Measurements from ENCODE around the gene GALNTL6.
A peak's percentile ranks its signal among the peaks of the same experiment; 100 is the strongest.
"Not testable (repeated sequence)": the region's sequence is repeated elsewhere in the genome, so short reads cannot be mapped to it uniquely, and the experiment has no call there.

The GALNTL6 gene

DNA sequence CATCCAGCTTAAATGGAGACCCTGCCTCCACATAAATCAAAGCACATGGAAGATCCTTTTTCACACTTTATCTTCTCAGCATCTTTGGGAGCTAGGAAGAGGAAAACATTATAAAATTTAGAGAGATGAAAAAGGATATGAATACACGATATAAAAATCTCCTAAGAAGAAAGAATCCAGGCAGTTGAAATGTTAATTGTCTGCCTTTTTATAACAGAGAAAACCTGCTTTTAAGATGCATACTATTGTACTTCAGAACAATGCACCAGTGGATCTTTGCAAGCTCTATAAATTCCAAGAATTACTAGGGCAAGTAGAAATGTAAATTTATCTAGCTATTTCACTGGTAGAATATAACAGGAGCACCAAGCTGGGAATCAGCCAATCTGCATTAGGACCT lies 1055.1 kb downstream of the GALNTL6 start:
- no peak for DNase-seq (ENCODE audit: low read depth)

DNA sequence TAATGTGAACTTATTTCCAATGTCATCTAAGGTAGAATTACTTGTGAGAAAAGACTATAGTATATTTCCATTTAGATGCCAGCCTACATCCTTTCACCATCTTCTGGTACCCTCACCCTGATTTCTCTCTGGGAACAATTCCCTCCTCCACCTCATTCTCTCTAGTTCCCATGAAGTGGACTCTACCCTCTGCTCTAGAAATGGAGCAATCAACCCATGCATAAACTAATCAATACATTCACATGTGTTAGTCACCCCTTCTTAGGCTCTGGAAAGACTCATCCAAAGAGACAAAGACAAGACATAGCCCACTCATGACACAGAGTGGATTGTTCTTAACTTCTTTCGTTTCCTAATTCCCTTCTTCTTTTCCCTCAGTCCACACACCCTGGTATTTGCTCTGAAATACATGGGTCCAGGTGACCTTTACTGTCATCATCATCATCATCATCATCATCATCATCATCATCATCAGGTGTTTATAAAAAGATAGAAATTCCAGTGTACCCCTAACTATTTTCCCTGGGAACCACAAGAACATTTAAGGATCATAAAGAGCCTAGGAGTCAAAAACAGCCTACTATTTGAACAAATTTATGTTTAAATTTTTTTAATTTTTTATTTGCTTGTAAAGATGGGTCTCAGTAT lies 1056.5 kb downstream of the GALNTL6 start:
- DNase-seq (ENCODE audit: low read depth): no peak

DNA sequence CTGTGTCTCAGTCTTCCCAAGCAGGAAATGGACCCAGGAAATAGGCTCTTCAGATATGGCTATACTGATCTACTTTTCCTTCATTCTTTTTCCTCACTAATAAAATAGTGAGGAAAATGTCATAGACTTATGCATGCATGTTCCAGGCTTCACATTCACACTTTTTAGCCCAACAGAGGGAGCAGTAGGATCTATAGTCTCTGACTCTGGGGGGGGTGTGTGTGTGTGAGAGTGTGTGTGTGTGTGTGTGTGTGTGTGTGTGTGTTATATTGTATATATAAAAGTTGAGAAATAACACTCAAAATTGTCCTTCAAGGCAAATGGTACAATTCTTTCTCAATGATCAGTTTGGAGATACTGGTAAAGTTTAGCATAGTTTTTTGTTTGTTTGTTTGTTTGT lies 1058.2 kb downstream of the GALNTL6 start:
- DNase-seq (ENCODE audit: low read depth): no peak

DNA sequence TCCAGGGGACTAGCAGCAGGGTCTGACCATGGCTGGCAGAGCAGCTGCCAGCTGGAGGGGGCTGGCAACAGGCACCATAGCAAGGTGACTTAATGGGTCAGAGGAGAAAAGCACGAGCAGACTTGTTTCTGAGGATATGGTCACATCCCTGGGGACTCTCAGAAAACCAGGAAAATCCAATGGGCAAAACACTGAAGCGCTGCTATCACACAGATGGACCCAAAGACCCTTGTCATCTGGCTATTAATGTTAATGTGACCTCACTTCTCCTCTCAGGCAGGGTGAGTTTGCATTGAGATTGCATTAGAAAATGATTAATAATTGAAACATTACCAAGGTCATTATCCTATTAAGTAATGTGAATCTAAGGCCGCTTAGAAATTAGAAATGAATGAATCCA lies 1061.7 kb downstream of the GALNTL6 start:
- no peak for DNase-seq (ENCODE audit: low read depth)

DNA sequence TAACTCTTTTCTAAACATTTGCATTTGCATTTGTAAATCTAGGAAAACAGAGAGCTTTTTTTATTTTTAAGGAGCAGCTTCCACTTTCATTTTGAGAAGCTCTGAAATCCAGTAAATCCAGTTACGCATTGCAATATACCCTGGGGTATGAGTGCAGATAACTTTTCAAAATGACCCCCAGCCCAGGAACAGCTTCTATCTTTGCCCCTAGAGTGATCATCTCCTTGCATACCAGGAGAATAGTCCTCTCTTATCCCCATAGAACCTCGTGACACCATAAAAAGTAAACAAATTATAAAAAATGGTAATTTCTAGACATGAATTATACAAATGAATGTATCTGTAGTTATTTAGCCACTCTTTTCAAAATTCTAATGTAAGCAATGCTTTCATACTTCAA lies 1063.2 kb downstream of the GALNTL6 start:
- no peak for DNase-seq (ENCODE audit: low read depth)

DNA sequence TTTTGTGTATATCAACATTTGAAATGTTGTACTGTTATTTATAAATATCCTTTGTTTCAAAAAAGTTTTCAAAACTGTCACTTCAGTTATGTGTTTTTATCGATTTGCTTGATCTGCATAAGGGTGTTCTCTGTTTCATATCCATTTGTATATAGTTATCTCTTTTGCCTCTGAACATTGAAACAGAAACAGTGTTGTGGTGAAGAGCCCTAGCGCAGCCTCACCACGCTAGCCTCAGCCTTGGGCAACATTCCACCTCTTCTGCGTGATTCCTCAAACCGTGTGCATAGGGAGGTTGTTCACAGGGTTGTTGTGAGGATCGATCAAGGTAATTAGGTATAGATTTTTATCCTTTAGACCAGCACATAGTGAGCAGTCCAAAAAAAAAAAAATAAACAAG lies 1068.4 kb downstream of the GALNTL6 start:
- DNase-seq (ENCODE audit: low read depth): no peak

DNA sequence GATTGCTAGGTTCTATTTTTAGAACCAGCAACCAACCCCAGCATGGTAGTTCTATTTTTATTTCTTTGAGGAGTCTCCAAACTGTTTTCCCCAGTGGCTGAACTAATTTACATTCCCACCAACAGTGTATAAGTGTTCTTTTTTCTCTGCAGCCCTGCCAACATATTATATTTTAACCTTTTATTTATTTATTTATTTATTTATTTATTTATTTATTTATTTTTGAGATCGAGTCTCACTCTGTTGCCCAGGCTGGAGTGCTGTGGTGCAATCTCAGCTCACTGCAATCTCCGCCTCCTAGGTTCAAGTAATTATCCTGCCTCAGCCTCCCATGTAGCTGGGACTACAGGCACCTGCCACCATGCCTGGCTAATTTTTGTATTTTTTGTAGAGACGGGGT lies 1074.2 kb downstream of the GALNTL6 start:
- DNase-seq (ENCODE audit: low read depth): not testable (repeated sequence)

DNA sequence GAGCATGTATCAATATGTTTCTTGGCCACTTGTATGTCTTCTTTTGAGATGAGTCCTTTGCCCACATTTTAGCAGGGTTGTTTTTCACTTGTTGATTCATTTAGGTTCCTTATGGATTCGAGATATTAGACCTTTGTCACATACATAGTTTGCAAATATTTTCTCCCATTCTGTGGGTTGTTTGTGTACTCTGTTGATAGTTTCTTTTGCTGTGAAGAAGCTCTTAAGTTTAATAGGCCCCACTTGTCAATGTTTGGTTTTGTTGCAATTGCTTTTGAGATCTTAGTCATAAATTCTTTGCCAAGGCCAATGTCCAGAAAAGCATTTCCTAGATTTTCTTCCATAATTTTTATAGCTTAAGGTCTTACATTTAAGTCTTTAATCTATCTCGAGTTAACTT lies 1074.8 kb downstream of the GALNTL6 start:
- DNase-seq (ENCODE audit: low read depth): no peak

DNA sequence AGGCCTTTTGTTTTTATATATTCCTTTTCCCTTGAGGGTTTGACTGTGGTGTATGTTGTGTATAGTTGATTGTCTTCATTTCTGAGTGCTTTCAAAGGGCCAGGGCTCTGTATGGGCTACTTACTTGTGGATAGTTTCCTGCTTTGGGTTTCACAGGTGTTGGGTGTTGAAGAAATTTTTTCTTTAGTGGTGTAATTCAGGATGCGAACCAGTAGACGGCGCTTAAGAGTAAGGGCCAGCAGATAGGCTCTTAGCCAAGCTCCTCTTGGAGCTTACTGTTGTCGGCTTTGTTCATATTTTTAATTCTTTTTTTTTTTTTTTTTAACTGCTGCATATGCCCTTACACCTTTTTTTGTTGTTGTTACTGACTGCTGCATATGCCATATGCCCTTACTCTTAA lies 1079.1 kb downstream of the GALNTL6 start:
- DNase-seq (ENCODE audit: low read depth): peak; percentile 14

DNA sequence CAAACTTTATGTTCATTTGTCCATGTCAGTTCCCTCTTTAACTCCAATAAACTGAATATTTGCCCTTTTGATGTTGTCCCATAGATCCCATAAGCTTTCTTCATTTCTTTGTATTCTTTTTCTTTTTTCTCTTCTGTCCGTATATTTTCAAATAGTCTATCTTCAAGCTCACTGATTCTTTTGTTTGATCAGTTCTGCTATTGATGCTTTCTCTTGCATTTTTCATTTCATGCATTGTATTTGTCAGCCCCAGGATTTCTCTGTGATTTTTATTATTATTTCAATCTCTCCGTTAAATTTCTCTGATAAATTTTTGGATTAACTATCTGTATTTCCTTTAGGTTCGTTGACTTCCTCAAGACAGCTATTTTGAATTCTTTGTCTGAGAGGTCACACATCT lies 1082.5 kb downstream of the GALNTL6 start:
- no peak for DNase-seq (ENCODE audit: low read depth)

DNA sequence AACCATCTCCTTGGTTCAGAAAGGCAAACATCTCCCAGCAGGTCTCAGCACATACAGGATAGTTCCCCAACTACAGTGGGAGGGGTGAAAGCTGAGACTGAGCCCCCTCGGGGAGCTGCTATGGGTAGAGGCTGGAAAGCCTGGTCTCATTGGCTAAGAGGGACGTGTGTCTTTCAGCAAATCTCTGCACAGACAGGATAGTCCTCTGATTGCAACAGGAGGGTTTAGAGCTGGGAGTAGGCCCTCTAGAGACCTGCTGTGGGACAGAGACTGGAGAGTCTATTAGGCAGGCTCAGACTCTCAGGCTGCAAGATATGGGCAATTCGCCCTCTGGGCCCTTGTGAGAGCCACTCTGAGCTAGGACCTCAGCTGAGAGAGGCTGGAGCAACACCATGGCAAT lies 1083.8 kb downstream of the GALNTL6 start:
- no peak for DNase-seq (ENCODE audit: low read depth)

DNA sequence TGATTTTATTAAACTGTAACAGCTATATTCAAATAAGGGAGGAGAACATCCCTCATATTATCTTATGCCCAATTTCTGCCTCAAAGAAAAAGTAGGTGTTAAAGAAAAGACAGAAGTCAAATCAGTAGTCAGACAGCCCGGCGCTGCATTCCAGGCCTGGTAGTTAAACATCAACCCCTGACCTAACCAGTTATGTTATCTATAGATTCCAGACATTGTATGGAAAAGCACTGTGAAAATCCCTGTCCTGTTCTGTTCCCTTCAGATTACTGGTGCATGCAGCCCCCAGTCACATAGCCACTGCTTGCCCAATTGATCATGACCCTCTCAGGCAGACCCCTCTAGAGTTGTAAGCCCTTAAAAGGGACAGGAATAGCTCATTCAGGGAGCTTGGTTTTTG lies 1085.5 kb downstream of the GALNTL6 start:
- DNase-seq (ENCODE audit: low read depth): no peak

DNA sequence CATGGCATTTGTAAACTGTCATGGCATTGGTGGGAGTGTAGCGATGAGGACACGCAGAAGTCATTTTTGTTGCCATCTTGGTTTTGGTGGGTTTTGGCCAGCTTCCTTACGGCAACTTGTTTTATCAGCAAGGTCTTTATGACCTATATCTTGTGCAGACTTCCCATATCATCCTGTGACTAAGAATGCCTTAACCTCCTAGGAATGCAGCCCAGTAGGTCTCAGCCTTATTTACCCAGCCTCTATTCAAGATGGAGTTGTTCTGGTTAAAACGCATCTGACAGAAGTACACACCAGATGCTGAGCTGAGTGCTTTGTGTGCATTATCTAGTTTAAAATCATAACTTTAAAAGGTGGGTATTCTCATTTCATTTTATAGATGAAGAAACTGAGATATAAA lies 1086.7 kb downstream of the GALNTL6 start:
- no peak for DNase-seq (ENCODE audit: low read depth)

DNA sequence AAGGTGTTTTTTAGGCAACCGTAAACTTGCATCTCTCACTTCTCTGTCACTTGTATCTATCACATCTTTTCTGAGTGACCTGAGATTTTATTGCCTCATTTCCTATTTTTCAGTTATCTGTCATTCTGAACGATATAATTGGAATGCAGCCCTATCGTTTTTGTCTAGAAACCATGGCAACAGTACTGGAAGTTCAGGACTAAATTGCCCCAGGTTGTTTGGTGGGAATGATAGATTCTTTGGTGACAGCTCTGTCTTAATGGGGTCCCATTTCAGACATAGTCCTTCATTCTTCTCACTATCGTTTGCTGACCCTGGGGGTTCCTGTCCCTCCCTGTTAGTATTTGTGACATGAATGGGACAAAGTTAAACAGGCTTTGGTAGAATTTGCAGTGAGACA lies 1087.7 kb downstream of the GALNTL6 start:
- DNase-seq (ENCODE audit: low read depth): peak; percentile 1

DNA sequence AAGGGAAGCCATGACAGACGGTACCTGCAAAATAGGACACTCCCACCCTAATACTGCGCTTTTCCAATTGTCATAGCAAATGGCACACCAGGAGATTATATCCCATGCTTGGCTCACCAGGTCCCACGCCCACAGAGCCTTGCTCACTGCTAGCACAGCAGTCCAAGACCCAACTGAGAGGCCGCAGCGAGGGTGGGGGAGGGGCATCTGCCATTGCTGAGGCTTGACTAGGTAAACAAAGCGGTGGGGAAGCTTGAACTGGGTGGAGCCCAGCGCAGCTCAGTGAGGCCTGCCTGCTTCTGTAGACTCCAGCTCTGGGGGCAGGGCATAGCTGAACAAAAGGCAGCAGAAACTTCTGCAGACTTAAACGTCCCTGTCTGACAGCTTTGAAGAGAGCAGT lies 1099.3 kb downstream of the GALNTL6 start:
- DNase-seq (ENCODE audit: low read depth): not testable (repeated sequence)

DNA sequence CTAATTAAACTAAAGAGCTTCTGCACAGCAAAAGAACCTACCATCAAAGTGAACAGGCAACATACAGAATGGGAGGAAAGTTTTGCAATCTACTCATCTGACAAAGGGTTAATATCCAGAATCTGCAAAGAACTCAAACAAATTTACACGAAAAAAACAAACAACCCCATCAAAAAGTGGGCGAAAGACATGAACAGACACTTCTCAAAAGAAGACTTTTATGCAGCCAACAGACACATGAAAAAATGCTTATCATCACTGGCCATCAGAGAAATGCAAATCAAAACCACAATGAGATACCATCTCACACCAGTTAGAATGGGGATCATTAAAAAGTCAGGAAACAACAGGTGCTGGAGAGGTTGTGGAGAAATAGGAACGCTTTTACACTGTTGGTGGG lies 1104.2 kb downstream of the GALNTL6 start:
- not testable (repeated sequence) for DNase-seq (ENCODE audit: low read depth)

DNA sequence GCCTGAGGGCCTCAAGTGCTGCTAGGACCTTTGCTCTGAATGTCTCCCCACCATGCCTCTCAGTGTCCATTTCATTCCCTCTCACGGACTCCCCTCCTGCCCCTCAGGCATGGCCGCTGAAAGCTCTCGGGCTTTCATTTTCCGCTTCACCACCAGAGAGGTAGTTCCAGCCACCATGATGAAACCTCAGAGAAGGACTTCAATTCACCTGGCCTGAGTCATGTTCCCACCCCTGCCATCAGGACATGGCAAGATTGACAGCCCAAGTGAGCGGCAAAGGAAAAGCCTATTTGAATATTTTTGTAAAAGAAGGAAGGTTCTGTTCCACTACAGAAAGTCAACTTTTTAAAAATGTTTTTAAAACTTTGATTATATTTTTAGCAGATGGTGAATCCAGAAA lies 1106.1 kb downstream of the GALNTL6 start:
- DNase-seq (ENCODE audit: low read depth): no peak

DNA sequence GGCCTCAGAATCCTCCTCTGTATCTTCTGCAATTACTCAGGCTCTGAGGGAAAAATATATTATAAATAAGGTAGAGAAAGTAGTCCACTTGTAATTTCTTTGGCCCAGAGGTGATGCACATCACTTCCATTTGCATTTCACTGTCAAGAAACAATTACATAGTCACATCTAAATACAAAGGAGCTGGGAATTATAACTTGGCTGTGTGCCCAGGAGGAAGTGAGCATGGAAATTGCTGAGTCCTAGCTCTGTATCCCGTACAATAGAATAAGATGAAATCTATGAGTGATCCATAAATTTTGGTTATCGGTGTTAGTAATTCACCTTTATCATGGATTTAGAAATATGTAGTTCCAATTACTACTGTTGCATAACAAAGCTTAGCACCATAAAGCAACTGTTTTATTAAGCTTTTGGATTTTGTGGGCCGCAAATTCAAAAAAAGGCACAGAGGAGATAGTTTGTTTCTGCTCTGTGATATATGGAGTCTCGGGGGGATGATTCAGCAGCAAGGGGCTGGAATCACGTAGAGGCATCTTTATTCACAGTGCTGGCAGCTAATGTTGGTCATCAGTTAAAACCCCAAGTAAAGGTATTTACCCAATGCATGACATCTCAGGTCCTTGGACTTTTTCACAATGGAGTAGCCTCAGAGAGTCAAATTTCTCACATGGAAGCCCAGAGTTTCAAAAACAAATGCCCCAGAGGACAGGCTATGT lies 1114.1 kb downstream of the GALNTL6 start:
- no peak for DNase-seq (ENCODE audit: low read depth)

DNA sequence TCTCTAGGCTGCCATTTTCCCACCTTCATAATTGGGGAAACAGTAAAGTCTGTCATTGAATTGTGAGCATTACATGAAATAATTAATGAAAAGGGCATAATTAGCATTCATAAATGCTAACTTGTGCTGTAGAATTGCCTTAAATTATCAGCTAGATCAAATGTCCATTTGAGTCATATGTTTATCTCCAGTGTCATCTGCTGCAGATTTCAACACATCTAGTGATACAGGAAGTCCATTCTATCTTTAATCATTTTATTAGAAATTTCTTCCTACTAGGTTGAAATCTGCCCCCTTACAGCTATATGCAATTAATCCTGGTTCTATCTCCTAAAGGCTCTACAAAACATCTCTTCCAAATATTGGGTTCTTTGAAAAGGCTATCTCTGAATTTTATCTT lies 1115.1 kb downstream of the GALNTL6 start:
- no peak for DNase-seq (ENCODE audit: low read depth)

DNA sequence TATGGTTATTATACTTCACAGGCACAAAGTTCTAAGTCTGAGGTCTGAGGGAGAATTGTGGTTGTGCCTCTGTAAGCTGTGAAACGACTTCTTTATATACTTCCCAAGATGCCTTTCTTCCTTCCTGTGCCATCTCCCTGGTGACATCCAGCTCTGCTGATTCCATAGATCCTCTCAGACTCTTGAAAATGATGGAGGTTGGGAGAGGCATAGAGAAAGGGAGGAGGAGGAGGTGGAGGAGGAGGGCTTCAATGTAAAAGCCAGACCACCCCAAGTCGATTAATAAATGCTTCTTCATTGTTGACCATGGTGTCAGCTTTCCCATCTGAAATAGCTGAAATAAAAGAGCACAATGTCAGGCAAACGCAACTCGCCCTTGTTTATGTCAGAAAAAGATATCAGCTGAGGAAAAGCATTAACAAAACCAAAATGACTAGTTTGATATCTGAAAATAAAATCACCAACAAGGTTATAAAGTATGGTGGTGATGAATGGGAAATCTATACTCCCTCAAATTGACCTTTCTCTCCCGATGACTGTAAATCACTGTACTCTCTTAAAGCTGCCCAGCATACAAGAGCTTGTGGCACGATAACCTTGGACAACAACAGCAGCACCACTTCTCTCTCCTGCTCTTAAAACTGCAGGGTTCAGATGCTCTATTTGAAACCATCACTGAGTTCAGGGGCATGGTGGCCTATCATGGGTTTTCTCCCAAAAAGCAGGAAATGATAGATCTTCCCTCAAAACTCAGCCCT lies 1125.0 kb downstream of the GALNTL6 start:
- no peak for DNase-seq (ENCODE audit: low read depth)

DNA sequence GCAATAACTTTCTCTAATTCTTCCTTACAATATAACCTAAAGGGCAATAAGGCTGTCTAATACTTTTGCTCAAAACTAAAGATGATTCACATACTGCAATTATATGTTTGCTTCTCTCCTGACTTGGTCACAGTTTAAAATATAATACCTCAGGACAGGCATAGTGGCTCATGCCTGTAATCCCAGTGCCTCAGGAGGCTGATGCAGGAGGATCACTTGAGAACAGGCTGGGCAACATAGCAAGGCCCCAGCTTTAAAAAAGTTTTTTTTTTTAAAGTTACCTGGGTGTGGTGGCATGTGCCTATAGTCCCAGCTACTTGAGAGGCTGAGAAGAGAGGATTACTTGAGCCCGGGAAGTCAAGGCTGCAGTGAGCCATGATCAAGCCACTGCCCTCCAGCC lies 1125.7 kb downstream of the GALNTL6 start:
- DNase-seq (ENCODE audit: low read depth): no peak

DNA sequence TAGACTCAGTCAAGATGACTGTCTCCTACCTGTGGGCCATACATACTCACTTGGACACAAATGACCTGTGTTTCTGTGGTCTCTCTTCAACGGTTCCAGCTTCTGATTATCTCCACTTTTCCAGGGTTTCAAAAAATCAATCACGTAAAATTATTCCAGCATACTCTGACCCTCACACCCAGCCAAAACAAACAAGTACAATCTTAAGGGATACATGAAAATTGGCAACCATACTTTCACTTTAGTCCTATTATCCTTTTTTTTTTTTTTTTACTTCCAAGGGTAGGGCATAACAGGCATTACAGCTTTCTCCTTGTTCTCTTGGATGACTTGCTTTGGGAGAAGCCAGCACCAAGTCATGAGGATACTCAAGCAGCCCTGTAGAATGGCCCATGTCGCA lies 1129.6 kb downstream of the GALNTL6 start:
- DNase-seq (ENCODE audit: low read depth): no peak

DNA sequence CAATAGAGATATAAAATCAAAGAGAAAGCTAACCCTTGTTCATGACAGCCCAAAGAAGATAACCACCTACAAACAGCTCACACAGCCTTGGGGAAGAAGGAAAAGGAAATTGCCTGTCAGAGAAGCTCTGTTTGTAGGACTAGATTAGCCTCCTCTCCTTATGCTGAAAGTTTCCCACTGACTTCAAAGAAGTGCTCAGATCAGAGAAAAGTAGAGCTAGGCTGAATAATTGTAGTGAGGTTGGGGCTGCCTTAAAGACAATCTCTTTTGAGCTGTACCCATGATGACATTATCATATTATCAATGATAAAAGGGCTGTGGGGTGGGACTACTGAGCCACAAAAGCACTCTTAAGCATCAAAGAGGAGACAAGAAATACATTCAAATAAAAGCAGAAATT lies 1132.4 kb downstream of the GALNTL6 start:
- DNase-seq (ENCODE audit: low read depth): no peak

Measured in ELR (cell line).